Esophagus muscularis mucosa (tissue), 4 donors: ENCODE results near the gene USE1.

Experiments used
- CTCF ChIP-seq, 3 experiments: fragments of 200-600 bp in 2 of 3; fragments of 450-650 bp in 1 of 3; sonication (generic) in 2 of 3; IDR thresholded peaks; one replicate each; pipeline ENCODE4 v1.5.1; 2017 to 2019; ENCODE audit warnings: antibody characterized with exemption in 3 of 3, mild to moderate bottlenecking in 2 of 3, moderate library complexity in 1 of 3
- EP300 ChIP-seq: sonication (generic); formaldehyde crosslinking; IDR thresholded peaks from one replicate; pipeline ENCODE4 v1.6.1; 2017; ENCODE audit warnings: antibody characterized with exemption
- POLR2A ChIP-seq: fragments of 450-650 bp; IDR thresholded peaks from one replicate; pipeline ENCODE4 v1.6.1; 2017; ENCODE audit warnings: antibody characterized with exemption, moderate library complexity, mild to moderate bottlenecking, low read depth
- POLR2AphosphoS5 ChIP-seq, 2 donors: sonication (generic); formaldehyde crosslinking; IDR thresholded peaks; one replicate each; pipeline ENCODE4 v1.6.1; 2017; ENCODE audit warnings: antibody characterized with exemption in 2 of 2

DNA sequence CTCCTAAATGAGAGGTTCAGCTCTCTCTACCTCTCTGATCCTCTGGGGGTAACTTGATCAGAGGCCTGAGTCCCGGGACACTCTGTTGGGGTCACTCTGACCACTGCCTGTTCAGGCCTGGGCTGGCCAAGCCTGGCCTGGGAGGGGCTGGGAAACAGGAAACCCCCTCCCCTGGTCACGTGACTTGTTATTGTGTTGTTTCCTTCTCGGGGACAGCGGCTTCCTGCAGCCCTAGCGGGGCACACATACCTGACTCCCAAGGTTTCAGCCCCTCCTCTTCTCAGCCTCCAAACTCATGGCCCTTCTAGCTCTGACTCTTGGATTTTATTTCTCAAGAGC is 49.5 kb downstream of the USE1 start, which contains the start of gene USHBP1:
- TF ChIP-seq CTCF (IDR thresholded peaks at IDR 0.05): no peak
- no peak for TF ChIP-seq POLR2A
- no peak for TF ChIP-seq EP300
- peak; percentile 69 to 76 for TF ChIP-seq POLR2AphosphoS5 (IDR thresholded peaks at IDR 0.05)
